Activated CD4-positive, alpha-beta T cell treated with anti-CD3 and anti-CD28 coated beads for 36 hours (primary cell): Measurements from ENCODE around the gene RANBP6. TPM values are rescaled to one million over a fixed set of nuclear protein-coding genes. Genes with fewer than 3 reads are reported as not detected.
A peak's percentile ranks its signal among the peaks of the same experiment; 100 is the strongest.

ENCODE experiments used
- ATAC-seq: fragments of 200-7000 bp; cut with Tn5 transposase; one replicate; pipeline ENCODE4 v1.10.0; 2021; ENCODE audit warnings: mild to moderate bottlenecking, moderate library complexity
- CTCF ChIA-PET: fragments of 350-600 bp; sonication (Branson Sonifier 250); formaldehyde crosslinking; loops from one replicate; lab custom pipeline; 2021; ENCODE audit warnings: antibody characterized with exemption; lab: Charles Lee
- POLR2A ChIA-PET: fragments of 350-600 bp; sonication (Branson Sonifier 250); formaldehyde crosslinking; loops from one replicate; lab custom pipeline; 2021; ENCODE audit warnings: antibody characterized with exemption, inconsistent platforms; lab: Charles Lee
- DNase-seq: peaks from one replicate; pipeline ENCODE4 v3.0.0-alpha.2; 2020
- H3K27ac Mint-ChIP-seq: one replicate; pipeline ENCODE4 v1.8.0; 2021; ENCODE audit warnings: mixed read lengths
- H3K27me3 Mint-ChIP-seq: one replicate; pipeline ENCODE4 v1.8.0; 2021; ENCODE audit warnings: mixed read lengths
- H3K36me3 Mint-ChIP-seq: one replicate; pipeline ENCODE4 v1.8.0; 2021; ENCODE audit warnings: low read depth, mixed read lengths
- H3K4me1 Mint-ChIP-seq: one replicate; pipeline ENCODE4 v1.8.0; 2021; ENCODE audit warnings: mixed read lengths
- H3K4me3 Mint-ChIP-seq: one replicate; pipeline ENCODE4 v1.8.0; 2021; ENCODE audit warnings: mild to moderate bottlenecking, moderate library complexity, mixed read lengths
- H3K9me3 Mint-ChIP-seq: one replicate; pipeline ENCODE4 v1.8.0; 2021; ENCODE audit warnings: low read depth, mixed read lengths
- intact Hi-C, 2 experiments: fragments of 100-400 bp; cut with DNase I in 1 of 2; cut with micrococcal nuclease in 1 of 2; formaldehyde crosslinking; loops; one replicate each; pipeline versions ENCODE4 v1.14.2 to v1.15.1; 2022 to 2024; cut with DNase I, micrococcal nuclease
- microRNA-seq: library from miRNA; unstranded; fragments of <30 nt; microRNA quantifications from one replicate; pipeline ENCODE4 v1.2.0, GENCODE V29; 2021; ENCODE audit warnings: borderline replicate concordance
- total RNA-seq, 2 experiments: library from RNA; stranded (reverse); gene quantifications; one replicate each; pipeline ENCODE4 v1.2.3, GENCODE V29; 2021

The RANBP6 gene
- total RNA-seq, 2 experiments from 2014 or later = 11.7 to 18.2 TPM

DNA sequence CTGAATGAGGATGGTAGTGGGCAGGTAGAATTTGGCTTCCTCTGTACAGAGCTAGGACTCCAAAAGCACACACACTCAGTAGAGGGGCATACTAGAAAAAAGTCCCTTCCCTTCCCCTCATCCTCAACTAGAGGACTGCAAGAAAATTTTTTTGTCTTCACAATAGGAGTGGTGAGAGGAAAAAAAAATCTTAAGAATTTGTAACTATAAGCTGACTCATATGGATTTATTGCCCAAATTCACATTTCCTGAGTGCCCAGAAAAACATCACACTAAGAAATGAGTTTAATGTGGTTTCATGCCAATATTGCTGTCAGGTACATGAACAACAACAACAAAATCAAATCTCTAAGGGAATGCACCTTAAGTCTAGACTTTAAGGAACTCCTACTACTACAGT, 43.7 kb downstream of the RANBP6 start:
- ChIA-PET POLR2A (no interaction called here), CTCF (no interaction called here)
- Mint-ChIP-seq H3K27me3 (no peaks in the 10 kb centered on the region), H3K4me3 (no peak overlapping the region), H3K36me3 (peaks cover 45% of the 10 kb centered on the region), H3K9me3 (no peaks in the 10 kb centered on the region), H3K27ac (no peak overlapping the region), H3K4me1 (peaks cover 15% of the 10 kb centered on the region)
- intact Hi-C loops = no loop called here
- ATAC-seq = no peak
- no peak for DNase-seq

Small RNA genes within 50 kb of the gene (microRNA-seq; reads per million reads assigned to microRNA genes)
- 9.2 reads per million, percentile 28 among the genes with 10 or more reads in this experiment for gene MIR4665

Other genes starting within 250 kb of the RANBP6 start
- 10 to 100 TPM; 13.3 to 13.9 TPM for gene ERMP1, start 182.5 kb downstream of the RANBP6 start, total RNA-seq
- gene MLANA, start 124.7 kb downstream of the RANBP6 start, total RNA-seq = not detected
- not detected for gene IL33, start 200.2 kb upstream of the RANBP6 start, total RNA-seq